Mucosa of descending colon (tissue), 3 donors: ENCODE data around the gene F12. TPM values are rescaled to one million over a fixed set of nuclear protein-coding genes. Genes with fewer than 3 reads are reported as not detected.
A peak's percentile ranks its signal among the peaks of the same experiment; 100 is the strongest.

Experiments used
- ATAC-seq: fragments of 200-7000 bp; cut with Tn5 transposase; one replicate; pipeline ENCODE4 v1.9.1; 2020; ENCODE audit warnings: mild to moderate bottlenecking, moderate library complexity
- DNase-seq, 3 donors: peaks; one replicate each; pipeline ENCODE4 v3.0.0-alpha.2; 2020
- H3K36me3 ChIP-seq: fragments of 200-600 bp; one replicate; pipeline ENCODE4 v1.8.0; 2021; ENCODE audit warnings: low read depth, mild to moderate bottlenecking
- H3K4me1 ChIP-seq: fragments of 200-600 bp; one replicate; pipeline ENCODE4 v1.8.0; 2021; ENCODE audit warnings: low read depth, mild to moderate bottlenecking
- H3K4me3 ChIP-seq: fragments of 200-600 bp; one replicate; pipeline ENCODE4 v1.8.0; 2021; ENCODE audit warnings: mild to moderate bottlenecking
- H3K9me3 ChIP-seq: fragments of 200-600 bp; one replicate; pipeline ENCODE4 v1.8.0; 2021; ENCODE audit warnings: mild to moderate bottlenecking
- intact Hi-C, 2 donors: fragments of 100-400 bp; cut with DNase I in 1 of 2; cut with micrococcal nuclease in 1 of 2; formaldehyde crosslinking; loops; one replicate each; pipeline versions ENCODE4 v1.11.0 to v1.11.1; 2022; cut with DNase I, micrococcal nuclease
- total RNA-seq, 3 donors: library from RNA; stranded (reverse); fragmentation: NEBNext Ultra II Directional in 2 of 3; extraction: Animal tissue kit (Norgen Biotek cat#: 25700) in 2 of 3; gene quantifications; one replicate each; pipeline versions ENCODE4 v1.2.1 to v1.2.4, GENCODE V29; 2021 to 2023
- TF ChIP-seq, protein P1 (sequence below): fragments of 200-600 bp; IDR thresholded peaks from one replicate; pipeline ENCODE4 v1.8.0; 2022; ENCODE audit warnings: antibody characterized with exemption, mild to moderate bottlenecking
- donor health status: DM: no; HTN: no; CAD: no; lungs with moderate emphysema.
- donor health status: DM: no; HTN: no; CAD: no.
- donor health status: DM: no; HTN: yes; CAD: no.

Gene F12
- total RNA-seq, 3 donors from 2014 or later = 3.0 to 9.2 (median 7.0) TPM

DNA sequence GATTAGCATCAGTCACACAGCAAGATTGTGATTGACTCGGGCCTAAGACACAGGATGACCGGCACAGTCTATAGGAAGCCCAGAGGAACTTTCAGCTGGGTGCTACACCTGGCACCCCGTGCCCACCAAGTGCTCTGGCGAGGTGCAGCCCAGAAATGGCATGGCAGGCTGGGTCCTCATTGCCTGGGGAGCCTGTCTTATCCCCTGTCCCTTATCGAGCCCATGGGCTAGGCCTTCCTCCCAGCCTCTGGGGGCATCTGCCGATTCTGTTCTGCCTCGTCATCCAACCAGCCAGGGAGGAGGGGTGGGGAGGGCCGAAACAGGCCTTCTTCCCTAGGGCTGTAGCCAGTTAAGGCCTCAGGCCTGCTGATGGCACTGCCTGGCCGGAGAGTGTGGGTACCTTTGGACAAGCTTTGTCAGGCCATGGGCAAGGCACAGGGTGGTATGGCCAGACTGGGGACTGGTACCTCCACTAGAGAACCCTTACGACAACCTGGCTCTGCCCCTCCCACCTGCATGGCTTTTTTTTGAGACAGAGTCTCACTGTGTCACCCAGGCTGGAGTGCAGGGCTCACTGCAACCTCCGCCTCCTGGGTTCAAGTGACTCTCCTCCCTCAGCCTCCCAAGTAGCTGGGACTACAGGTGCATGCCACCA, 18.7 kb upstream of the F12 start:
- Histone ChIP-seq H3K36me3 (peaks cover 7% of the 10 kb centered on the region), H3K4me3 (no peak overlapping the region), H3K9me3 (no peaks in the 10 kb centered on the region), H3K4me1 (peaks cover 32% of the 10 kb centered on the region)
- DNase-seq = peak in 1 of 3 donors; percentile 64
- no peak for ATAC-seq
- TF ChIP-seq, protein P1, sequence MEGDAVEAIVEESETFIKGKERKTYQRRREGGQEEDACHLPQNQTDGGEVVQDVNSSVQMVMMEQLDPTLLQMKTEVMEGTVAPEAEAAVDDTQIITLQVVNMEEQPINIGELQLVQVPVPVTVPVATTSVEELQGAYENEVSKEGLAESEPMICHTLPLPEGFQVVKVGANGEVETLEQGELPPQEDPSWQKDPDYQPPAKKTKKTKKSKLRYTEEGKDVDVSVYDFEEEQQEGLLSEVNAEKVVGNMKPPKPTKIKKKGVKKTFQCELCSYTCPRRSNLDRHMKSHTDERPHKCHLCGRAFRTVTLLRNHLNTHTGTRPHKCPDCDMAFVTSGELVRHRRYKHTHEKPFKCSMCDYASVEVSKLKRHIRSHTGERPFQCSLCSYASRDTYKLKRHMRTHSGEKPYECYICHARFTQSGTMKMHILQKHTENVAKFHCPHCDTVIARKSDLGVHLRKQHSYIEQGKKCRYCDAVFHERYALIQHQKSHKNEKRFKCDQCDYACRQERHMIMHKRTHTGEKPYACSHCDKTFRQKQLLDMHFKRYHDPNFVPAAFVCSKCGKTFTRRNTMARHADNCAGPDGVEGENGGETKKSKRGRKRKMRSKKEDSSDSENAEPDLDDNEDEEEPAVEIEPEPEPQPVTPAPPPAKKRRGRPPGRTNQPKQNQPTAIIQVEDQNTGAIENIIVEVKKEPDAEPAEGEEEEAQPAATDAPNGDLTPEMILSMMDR = no peak
- intact Hi-C loops = no loop called here

DNA sequence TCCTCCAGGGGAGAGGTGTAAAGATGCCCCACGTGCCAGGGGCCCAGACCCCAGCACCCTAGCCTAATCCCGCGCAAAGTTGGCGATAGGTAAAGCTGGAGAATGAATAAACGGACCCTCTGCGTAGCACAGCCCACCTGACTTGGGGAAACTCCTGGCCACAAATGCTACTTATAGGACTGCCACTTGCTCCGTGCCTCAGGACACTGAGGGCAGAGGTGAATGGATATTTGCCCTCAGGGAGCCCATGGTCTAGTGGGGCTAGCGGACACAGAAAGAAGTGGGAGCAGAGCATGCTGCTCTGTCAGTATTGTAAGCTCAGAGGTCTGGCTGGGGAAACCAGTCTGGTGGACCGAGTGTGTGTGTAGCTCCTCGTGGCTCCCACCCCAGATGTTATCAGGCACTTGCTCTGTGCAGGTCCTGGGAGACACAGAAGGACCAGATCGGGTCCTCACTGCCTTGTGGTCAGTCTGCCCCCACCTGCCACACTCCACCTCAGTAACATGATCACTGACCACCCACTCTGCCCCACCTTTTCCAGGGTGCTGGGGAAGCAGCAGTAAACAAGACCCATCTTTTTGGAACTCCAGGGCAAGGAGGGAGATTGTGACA, 18.0 kb upstream of the F12 start:
- Histone ChIP-seq H3K4me3 (peak overlapping the region; percentile 80), H3K9me3 (no peaks in the 10 kb centered on the region), H3K4me1 (peaks cover 24% of the 10 kb centered on the region), H3K36me3 (peaks cover 7% of the 10 kb centered on the region)
- intact Hi-C loops = no loop called here
- ATAC-seq = no peak
- no peak for DNase-seq
- TF ChIP-seq, protein P1 = no peak

DNA sequence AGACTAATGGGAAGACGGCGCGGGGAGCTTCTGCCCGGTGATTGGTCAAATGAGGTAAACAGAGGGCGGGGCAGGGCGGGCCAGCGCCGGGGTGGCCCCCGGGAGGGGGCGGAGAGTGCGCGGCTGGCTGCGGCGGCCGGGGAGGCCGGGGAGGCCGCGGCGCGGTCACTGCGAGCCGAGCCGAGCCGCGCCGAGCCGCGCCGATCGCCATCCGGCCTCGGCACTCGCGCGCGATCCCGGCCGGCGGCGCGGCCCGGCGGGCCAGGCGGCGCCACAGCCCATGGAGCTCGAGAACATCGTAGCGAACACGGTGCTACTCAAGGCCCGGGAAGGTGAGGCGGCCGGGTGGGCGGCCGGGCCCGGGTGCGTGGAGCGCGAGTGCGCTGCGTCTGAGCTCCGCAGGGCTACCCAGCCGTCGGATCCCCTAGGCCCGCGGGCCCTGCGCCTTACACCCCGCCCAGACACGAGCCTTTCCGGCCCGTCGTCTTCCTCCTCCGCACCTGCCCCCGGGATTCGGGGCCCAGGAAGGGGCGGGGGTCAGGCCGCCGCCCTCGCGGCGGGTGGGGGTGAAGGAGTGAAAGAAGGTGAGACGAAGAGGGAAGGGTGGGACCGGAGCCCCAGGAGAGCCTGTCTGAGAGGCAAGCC, 17.3 kb upstream of the F12 start, which contains the start of gene GRK6:
Gene GRK6, plus strand, starts transcription at position 111 of the 645 bp plus-strand sequence. Its CDS starts 170 bp downstream, at position 281.
- ATAC-seq = peak; percentile 13

DNA sequence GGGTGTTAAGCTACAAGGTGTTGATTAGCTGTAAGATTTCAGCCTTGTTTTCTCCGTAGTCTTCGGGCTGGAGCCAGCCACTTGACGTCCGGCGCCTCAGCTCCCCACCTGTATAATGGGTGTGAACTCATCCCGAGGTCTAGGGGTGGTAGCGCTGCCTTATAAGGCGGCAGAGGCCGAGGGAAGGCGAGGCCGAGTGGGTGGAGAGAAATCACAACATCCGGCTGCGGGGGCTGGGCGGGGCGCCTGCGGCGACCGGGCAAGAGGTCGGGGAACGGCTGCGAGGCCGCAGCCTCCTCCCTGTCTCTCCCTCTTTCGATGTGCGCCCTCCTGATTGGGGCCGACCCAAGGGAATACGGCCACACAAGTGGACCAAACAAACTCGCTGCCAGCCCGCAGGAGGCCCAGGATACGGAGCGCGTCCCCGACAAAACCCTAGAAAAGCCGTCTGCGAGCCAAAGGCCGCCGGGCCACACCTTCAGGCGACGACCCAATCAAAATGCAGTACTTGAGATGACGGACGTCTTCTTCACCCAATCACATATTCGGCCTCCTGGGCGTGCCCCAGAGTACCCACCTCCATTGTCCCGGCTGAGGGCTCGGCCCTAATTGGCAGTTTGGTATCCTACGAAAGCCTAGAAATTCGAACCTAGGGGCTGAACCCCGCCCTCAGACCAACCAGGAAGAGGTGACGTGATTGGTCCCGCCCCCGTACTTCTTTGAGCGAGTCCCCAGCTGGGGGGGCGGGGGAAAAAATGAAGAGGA, 16.6 kb upstream of the F12 start:
- intact Hi-C loops = no loop called here
- peak; percentile 88 for ATAC-seq
- peak; percentile 98 to 100 (median 99) for DNase-seq
- TF ChIP-seq, protein P1 = no peak
- H3K36me3 ChIP-seq = peaks cover 7% of the 10 kb centered on the region
- peaks cover 23% of the 10 kb centered on the region for H3K4me1 ChIP-seq
- peak overlapping the region; percentile 80 for H3K4me3 ChIP-seq
- H3K9me3 ChIP-seq = no peaks in the 10 kb centered on the region

More for the DNA sequence above, 17.3 kb upstream of the F12 start, which contains the start of gene GRK6:
- peak within 1 kb of the TSS; percentile 80 for H3K4me3 ChIP-seq
- DNase-seq = peak; percentile 72 to 90 (median 86)
- H3K9me3 ChIP-seq = no peaks in the 10 kb centered on the region
- TF ChIP-seq, protein P1 = no peak
- peaks cover 7% of the 10 kb centered on the region for H3K36me3 ChIP-seq
- peaks cover 23% of the 10 kb centered on the region for H3K4me1 ChIP-seq
- intact Hi-C loops = no loop called here

DNA sequence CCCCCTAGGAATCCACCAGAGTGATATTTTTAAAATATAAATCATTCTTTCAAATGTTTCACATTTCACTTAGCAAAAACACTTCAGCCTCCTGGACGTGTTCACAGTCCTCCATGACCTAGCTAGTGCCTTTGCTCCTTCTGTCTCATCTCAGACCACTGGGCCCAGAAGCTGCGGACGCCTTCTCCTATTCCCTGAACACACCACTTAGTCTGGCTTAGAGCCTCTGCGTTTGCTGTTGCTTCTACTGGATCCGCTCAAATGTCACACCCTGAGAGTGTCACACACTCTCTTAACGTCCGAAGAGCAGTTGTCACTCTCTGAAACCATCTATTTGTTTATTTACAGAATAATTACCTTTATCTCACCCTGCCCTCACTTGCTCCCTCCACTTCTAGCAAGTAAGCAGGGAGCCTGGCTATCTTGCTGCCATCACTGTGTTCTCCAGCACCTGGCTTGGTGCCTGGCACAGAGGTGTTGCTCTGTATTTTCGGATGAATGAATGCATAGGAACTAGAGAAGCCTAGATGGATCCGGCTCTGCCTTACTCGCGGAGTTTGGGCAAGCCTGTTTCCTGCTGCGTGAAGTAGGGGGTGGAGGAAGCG, 15.9 kb upstream of the F12 start:
- peak overlapping the region; percentile 80 for H3K4me3 ChIP-seq
- TF ChIP-seq, protein P1 = no peak
- DNase-seq = no peak
- peaks cover 7% of the 10 kb centered on the region for H3K36me3 ChIP-seq
- no peak for ATAC-seq
- H3K9me3 ChIP-seq = no peaks in the 10 kb centered on the region
- peaks cover 23% of the 10 kb centered on the region for H3K4me1 ChIP-seq
- intact Hi-C loops = no loop called here
